ENCODE results near the gene VPS13C.

- TF ChIP-seq FOXK2 (IDR thresholded peaks at IDR 0.05) = no peak
- no peak for TF ChIP-seq BHLHE40 (IDR thresholded peaks at IDR 0.05; ENCODE audit: borderline replicate concordance)
- TF ChIP-seq SUZ12 (IDR thresholded peaks at IDR 0.05) = no peak
- TF ChIP-seq TARDBP (IDR thresholded peaks at IDR 0.05) = no peak
- TF ChIP-seq FOXA1 (IDR thresholded peaks at IDR 0.05) = no peak
- TF ChIP-seq ZNF384 (IDR thresholded peaks at IDR 0.05) = no peak
- no peak for TF ChIP-seq CTBP1 (IDR thresholded peaks at IDR 0.05; ENCODE audit: borderline replicate concordance)
- no peak for TF ChIP-seq LEF1 (IDR thresholded peaks at IDR 0.05; ENCODE audit: borderline replicate concordance)
- no peak for TF ChIP-seq NFRKB (IDR thresholded peaks at IDR 0.05)
- no peak for TF ChIP-seq FOXM1 (IDR thresholded peaks at IDR 0.05; ENCODE audit: borderline replicate concordance)
Measured at GRCh38 chr15:61923173-61923572, 137.1 kb downstream of the VPS13C start.
